Measurements from ENCODE around the gene KLHL1.

Gene KLHL1

DNA sequence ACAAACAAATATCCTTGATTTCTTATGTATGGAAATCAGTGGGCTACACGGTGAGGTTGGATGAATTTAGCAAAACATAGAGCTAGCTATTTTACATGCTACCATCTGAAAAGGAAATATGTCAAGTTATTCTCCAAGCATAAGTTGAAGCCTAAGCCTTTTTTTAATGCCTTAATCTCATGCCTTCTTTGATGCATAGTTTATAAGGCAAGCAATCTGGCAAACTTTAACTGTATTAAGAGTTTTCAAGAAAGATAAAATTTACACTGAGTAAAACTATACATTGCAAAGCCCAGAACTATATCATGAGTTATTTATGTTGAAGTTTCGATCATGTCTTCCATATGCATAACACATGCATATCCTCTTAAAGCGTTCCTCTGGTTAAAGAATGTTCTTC, 85.6 kb downstream of the KLHL1 start:
- H3K4me3 ChIP-seq (ENCODE audit: low read length in 2 of 2) = no peak overlapping the region
- no peak overlapping the region for H3K9ac ChIP-seq (ENCODE audit: low read length in 2 of 2)
- no peaks in the 10 kb centered on the region for H3K36me3 ChIP-seq (ENCODE audit: control insufficient read depth in 2 of 2, insufficient read depth in 2 of 2, low read length in 2 of 2)
- no peaks in the 10 kb centered on the region for H3K9me3 ChIP-seq (ENCODE audit: control insufficient read depth in 2 of 2, low read length in 2 of 2)
- H3K27ac ChIP-seq (ENCODE audit: low read length) = no peak overlapping the region
- no peaks in the 10 kb centered on the region for H3K4me1 ChIP-seq (ENCODE audit: control insufficient read depth, insufficient read depth, low read length)
- H3K27me3 ChIP-seq (ENCODE audit: control insufficient read depth in 1 of 2, insufficient read depth in 2 of 2, low read length in 2 of 2) = no peaks in the 10 kb centered on the region

DNA sequence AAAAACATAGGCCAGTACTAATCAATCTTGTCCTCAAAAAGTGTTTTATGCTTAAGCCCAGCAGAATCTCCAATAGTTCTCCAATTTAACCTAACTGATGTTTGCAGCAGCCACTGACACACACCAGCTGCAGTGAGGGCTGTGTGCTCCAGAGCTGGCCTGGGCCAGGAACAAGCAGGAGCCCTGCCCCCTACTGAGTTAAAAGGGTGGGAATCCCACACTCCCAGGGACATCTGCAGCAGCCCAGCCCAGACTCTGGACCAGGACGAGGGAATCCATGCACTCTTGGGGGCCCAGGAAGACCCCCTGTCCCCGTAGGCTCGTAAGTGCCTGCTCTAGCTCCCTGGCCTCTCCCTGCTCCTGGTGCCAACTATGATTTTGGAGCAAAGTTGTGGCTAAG, 92.1 kb downstream of the KLHL1 start:
- Histone ChIP-seq H3K9ac (ENCODE audit: low read length in 2 of 2) (no peak overlapping the region), H3K4me3 (ENCODE audit: low read length in 2 of 2) (no peak overlapping the region), H3K27me3 (ENCODE audit: control insufficient read depth in 1 of 2, insufficient read depth in 2 of 2, low read length in 2 of 2) (no peaks in the 10 kb centered on the region), H3K36me3 (ENCODE audit: control insufficient read depth in 2 of 2, insufficient read depth in 2 of 2, low read length in 2 of 2) (no peaks in the 10 kb centered on the region), H3K9me3 (ENCODE audit: control insufficient read depth in 2 of 2, low read length in 2 of 2) (no peaks in the 10 kb centered on the region), H3K4me1 (ENCODE audit: control insufficient read depth, insufficient read depth, low read length) (no peaks in the 10 kb centered on the region), H3K27ac (ENCODE audit: low read length) (no peak overlapping the region)

GRCh38 chr13:70014337-70014736, 93.9 kb downstream of the KLHL1 start:
- no peaks in the 10 kb centered on the region for H3K4me1 ChIP-seq (ENCODE audit: control insufficient read depth, insufficient read depth, low read length)
- H3K27me3 ChIP-seq (ENCODE audit: control insufficient read depth in 1 of 2, insufficient read depth in 2 of 2, low read length in 2 of 2) = no peaks in the 10 kb centered on the region
- H3K4me3 ChIP-seq (ENCODE audit: low read length in 2 of 2) = no peak overlapping the region
- H3K27ac ChIP-seq (ENCODE audit: low read length) = no peak overlapping the region
- no peaks in the 10 kb centered on the region for H3K9me3 ChIP-seq (ENCODE audit: control insufficient read depth in 2 of 2, low read length in 2 of 2)
- H3K9ac ChIP-seq (ENCODE audit: low read length in 2 of 2) = no peak overlapping the region
- H3K36me3 ChIP-seq (ENCODE audit: control insufficient read depth in 2 of 2, insufficient read depth in 2 of 2, low read length in 2 of 2) = no peaks in the 10 kb centered on the region

DNA sequence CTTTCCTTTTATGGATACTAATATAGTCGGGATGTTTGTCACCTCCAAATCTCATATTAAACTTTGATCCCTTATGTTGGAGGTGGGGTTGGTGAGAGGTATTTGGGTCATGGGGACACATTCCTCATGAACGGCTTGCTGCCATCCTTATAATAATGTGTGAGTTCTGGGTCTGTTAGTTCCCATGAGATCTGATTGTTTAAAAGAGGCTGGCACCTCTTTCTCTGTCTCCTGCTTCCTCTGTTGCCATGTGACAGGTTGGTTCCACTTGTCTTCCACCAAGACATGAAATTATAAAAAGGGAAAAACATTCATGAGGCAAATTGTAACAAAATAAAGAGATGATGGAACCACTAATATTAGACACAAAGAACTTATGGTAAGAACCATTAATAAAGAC, 108.4 kb downstream of the KLHL1 start:
- Histone ChIP-seq H3K9me3 (ENCODE audit: control insufficient read depth in 2 of 2, low read length in 2 of 2) (no peaks in the 10 kb centered on the region), H3K27me3 (ENCODE audit: control insufficient read depth in 1 of 2, insufficient read depth in 2 of 2, low read length in 2 of 2) (no peaks in the 10 kb centered on the region), H3K4me1 (ENCODE audit: control insufficient read depth, insufficient read depth, low read length) (no peaks in the 10 kb centered on the region), H3K9ac (ENCODE audit: low read length in 2 of 2) (no peak overlapping the region), H3K4me3 (ENCODE audit: low read length in 2 of 2) (no peak overlapping the region), H3K36me3 (ENCODE audit: control insufficient read depth in 2 of 2, insufficient read depth in 2 of 2, low read length in 2 of 2) (no peaks in the 10 kb centered on the region), H3K27ac (ENCODE audit: low read length) (no peak overlapping the region)

GRCh38 chr13:69997061-69997460, 111.2 kb downstream of the KLHL1 start:
- H3K9ac ChIP-seq (ENCODE audit: low read length in 2 of 2) = no peak overlapping the region
- no peak overlapping the region for H3K4me3 ChIP-seq (ENCODE audit: low read length in 2 of 2)
- H3K9me3 ChIP-seq (ENCODE audit: control insufficient read depth in 2 of 2, low read length in 2 of 2) = no peaks in the 10 kb centered on the region
- H3K27me3 ChIP-seq (ENCODE audit: control insufficient read depth in 1 of 2, insufficient read depth in 2 of 2, low read length in 2 of 2) = no peaks in the 10 kb centered on the region
- H3K36me3 ChIP-seq (ENCODE audit: control insufficient read depth in 2 of 2, insufficient read depth in 2 of 2, low read length in 2 of 2) = no peaks in the 10 kb centered on the region
- no peak overlapping the region for H3K27ac ChIP-seq (ENCODE audit: low read length)
- H3K4me1 ChIP-seq (ENCODE audit: control insufficient read depth, insufficient read depth, low read length) = no peaks in the 10 kb centered on the region

- Histone ChIP-seq H3K9ac (ENCODE audit: low read length in 2 of 2) (no peak overlapping the region), H3K36me3 (ENCODE audit: control insufficient read depth in 2 of 2, insufficient read depth in 2 of 2, low read length in 2 of 2) (no peaks in the 10 kb centered on the region), H3K4me1 (ENCODE audit: control insufficient read depth, insufficient read depth, low read length) (no peaks in the 10 kb centered on the region), H3K4me3 (ENCODE audit: low read length in 2 of 2) (no peak overlapping the region), H3K9me3 (ENCODE audit: control insufficient read depth in 2 of 2, low read length in 2 of 2) (no peaks in the 10 kb centered on the region), H3K27me3 (ENCODE audit: control insufficient read depth in 1 of 2, insufficient read depth in 2 of 2, low read length in 2 of 2) (no peaks in the 10 kb centered on the region), H3K27ac (ENCODE audit: low read length) (no peak overlapping the region)
Observed at GRCh38 chr13:69980799-69981198, 127.5 kb downstream of the KLHL1 start.

DNA sequence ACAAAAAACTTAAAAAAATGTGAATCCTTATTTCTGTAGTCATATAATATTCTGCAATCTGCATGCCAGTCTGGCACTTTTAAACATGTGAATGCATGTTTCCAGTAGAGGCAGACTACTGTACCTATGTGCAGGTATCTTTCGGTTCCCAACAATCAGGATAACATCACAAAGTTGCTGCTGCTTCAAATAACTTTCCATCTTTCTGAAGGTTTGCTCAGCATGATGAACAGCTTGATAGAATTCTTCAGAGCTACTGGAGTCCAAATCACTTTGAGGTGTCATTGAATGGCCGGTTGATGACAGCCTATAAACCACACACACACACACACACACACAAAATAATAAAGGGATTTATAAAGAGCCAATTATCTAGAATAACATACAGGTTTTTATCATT, 132.8 kb downstream of the KLHL1 start:
- Histone ChIP-seq H3K9me3 (ENCODE audit: control insufficient read depth in 2 of 2, low read length in 2 of 2) (no peaks in the 10 kb centered on the region), H3K4me1 (ENCODE audit: control insufficient read depth, insufficient read depth, low read length) (no peaks in the 10 kb centered on the region), H3K36me3 (ENCODE audit: control insufficient read depth in 2 of 2, insufficient read depth in 2 of 2, low read length in 2 of 2) (no peaks in the 10 kb centered on the region), H3K9ac (ENCODE audit: low read length in 2 of 2) (no peak overlapping the region), H3K4me3 (ENCODE audit: low read length in 2 of 2) (no peak overlapping the region), H3K27ac (ENCODE audit: low read length) (no peak overlapping the region), H3K27me3 (ENCODE audit: control insufficient read depth in 1 of 2, insufficient read depth in 2 of 2, low read length in 2 of 2) (no peaks in the 10 kb centered on the region)

DNA sequence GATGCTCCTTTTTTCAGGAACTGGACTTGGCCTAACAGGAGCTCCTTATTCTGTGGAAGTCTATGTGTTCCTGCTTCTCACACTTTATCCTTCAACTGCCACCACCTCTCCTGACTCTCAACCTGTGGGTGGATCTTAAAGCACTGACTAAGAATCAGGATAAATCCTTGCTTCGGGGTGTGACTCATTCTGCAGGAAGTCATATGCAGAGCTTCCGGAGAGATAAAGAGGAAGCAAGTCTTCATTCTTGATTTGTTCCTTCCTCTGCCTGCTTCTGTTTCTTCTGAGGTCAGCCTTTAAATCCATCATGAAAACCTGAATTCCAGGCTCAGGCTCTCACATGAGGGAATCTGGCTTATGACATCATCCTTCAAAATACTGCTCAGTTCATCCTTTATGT, 137.7 kb downstream of the KLHL1 start:
- no peaks in the 10 kb centered on the region for H3K36me3 ChIP-seq (ENCODE audit: control insufficient read depth in 2 of 2, insufficient read depth in 2 of 2, low read length in 2 of 2)
- H3K27ac ChIP-seq (ENCODE audit: low read length) = no peak overlapping the region

GRCh38 chr13:69959046-69959445, 149.2 kb downstream of the KLHL1 start:
- H3K9me3 ChIP-seq (ENCODE audit: control insufficient read depth in 2 of 2, low read length in 2 of 2) = no peaks in the 10 kb centered on the region
- H3K27me3 ChIP-seq (ENCODE audit: control insufficient read depth in 1 of 2, insufficient read depth in 2 of 2, low read length in 2 of 2) = no peaks in the 10 kb centered on the region
- no peak overlapping the region for H3K4me3 ChIP-seq (ENCODE audit: low read length in 2 of 2)
- no peak overlapping the region for H3K27ac ChIP-seq (ENCODE audit: low read length)
- H3K36me3 ChIP-seq (ENCODE audit: control insufficient read depth in 2 of 2, insufficient read depth in 2 of 2, low read length in 2 of 2) = no peaks in the 10 kb centered on the region
- no peak overlapping the region for H3K9ac ChIP-seq (ENCODE audit: low read length in 2 of 2)
- H3K4me1 ChIP-seq (ENCODE audit: control insufficient read depth, insufficient read depth, low read length) = no peaks in the 10 kb centered on the region

More for the DNA sequence above, 137.7 kb downstream of the KLHL1 start:
- Histone ChIP-seq H3K27me3 (ENCODE audit: control insufficient read depth in 1 of 2, insufficient read depth in 2 of 2, low read length in 2 of 2) (no peaks in the 10 kb centered on the region), H3K9ac (ENCODE audit: low read length in 2 of 2) (no peak overlapping the region), H3K4me1 (ENCODE audit: control insufficient read depth, insufficient read depth, low read length) (no peaks in the 10 kb centered on the region), H3K4me3 (ENCODE audit: low read length in 2 of 2) (no peak overlapping the region), H3K9me3 (ENCODE audit: control insufficient read depth in 2 of 2, low read length in 2 of 2) (no peaks in the 10 kb centered on the region)

- Histone ChIP-seq H3K9me3 (ENCODE audit: control insufficient read depth in 2 of 2, low read length in 2 of 2) (no peaks in the 10 kb centered on the region), H3K9ac (ENCODE audit: low read length in 2 of 2) (no peak overlapping the region), H3K4me3 (ENCODE audit: low read length in 2 of 2) (no peak overlapping the region), H3K4me1 (ENCODE audit: control insufficient read depth, insufficient read depth, low read length) (no peaks in the 10 kb centered on the region), H3K27ac (ENCODE audit: low read length) (no peak overlapping the region), H3K36me3 (ENCODE audit: control insufficient read depth in 2 of 2, insufficient read depth in 2 of 2, low read length in 2 of 2) (no peaks in the 10 kb centered on the region), H3K27me3 (ENCODE audit: control insufficient read depth in 1 of 2, insufficient read depth in 2 of 2, low read length in 2 of 2) (no peaks in the 10 kb centered on the region)
Observed at GRCh38 chr13:69956839-69957238, 151.4 kb downstream of the KLHL1 start.

DNA sequence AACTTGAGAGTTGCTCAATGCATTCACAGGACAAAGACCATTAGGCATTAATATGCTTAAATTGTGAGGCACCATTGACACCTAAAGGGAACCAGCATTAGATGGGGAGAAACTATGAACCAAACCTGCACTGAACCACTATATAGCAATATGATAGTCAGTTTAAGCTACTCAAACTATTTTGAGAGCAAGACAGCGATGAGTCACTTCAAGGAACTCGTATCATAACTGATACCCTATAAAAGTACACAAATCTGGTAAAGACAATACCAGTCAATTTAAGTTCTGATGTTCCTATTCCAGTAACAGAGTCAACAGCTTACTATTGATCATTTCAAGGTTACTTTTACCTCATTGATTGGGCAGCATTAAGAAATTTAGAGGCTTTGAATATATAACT, 151.9 kb downstream of the KLHL1 start:
- H3K9me3 ChIP-seq (ENCODE audit: control insufficient read depth in 2 of 2, low read length in 2 of 2) = no peaks in the 10 kb centered on the region
- H3K27ac ChIP-seq (ENCODE audit: low read length) = no peak overlapping the region
- H3K27me3 ChIP-seq (ENCODE audit: control insufficient read depth in 1 of 2, insufficient read depth in 2 of 2, low read length in 2 of 2) = no peaks in the 10 kb centered on the region
- H3K4me3 ChIP-seq (ENCODE audit: low read length in 2 of 2) = no peak overlapping the region
- no peaks in the 10 kb centered on the region for H3K4me1 ChIP-seq (ENCODE audit: control insufficient read depth, insufficient read depth, low read length)
- H3K9ac ChIP-seq (ENCODE audit: low read length in 2 of 2) = no peak overlapping the region
- H3K36me3 ChIP-seq (ENCODE audit: control insufficient read depth in 2 of 2, insufficient read depth in 2 of 2, low read length in 2 of 2) = no peaks in the 10 kb centered on the region

DNA sequence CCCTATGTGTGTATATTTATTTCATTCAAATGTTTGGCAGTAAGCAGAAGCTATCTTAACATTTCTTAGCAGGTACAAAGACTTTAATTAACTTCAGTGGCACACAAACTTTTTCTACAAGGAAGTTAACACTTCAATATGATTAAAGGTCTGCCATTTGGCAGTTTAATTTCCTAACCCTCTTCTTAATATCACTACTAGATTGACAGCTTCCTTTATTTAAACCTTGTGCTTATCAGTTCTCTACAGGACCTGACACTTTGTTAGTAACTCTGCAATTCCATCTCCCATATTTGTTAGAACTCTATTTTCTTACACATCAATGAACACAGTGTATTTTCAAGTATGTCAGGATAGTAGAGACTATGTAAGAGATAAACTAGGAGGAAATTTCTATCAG, 153.0 kb downstream of the KLHL1 start:
- no peak overlapping the region for H3K27ac ChIP-seq (ENCODE audit: low read length)
- H3K36me3 ChIP-seq (ENCODE audit: control insufficient read depth in 2 of 2, insufficient read depth in 2 of 2, low read length in 2 of 2) = no peaks in the 10 kb centered on the region
- no peak overlapping the region for H3K9ac ChIP-seq (ENCODE audit: low read length in 2 of 2)
- no peaks in the 10 kb centered on the region for H3K27me3 ChIP-seq (ENCODE audit: control insufficient read depth in 1 of 2, insufficient read depth in 2 of 2, low read length in 2 of 2)
- H3K4me1 ChIP-seq (ENCODE audit: control insufficient read depth, insufficient read depth, low read length) = no peaks in the 10 kb centered on the region
- no peaks in the 10 kb centered on the region for H3K9me3 ChIP-seq (ENCODE audit: control insufficient read depth in 2 of 2, low read length in 2 of 2)
- H3K4me3 ChIP-seq (ENCODE audit: low read length in 2 of 2) = no peak overlapping the region

Data from stomach smooth muscle (tissue), 2 donors.